GM10266 (cell line): ENCODE measurements around the gene BLID.

ENCODE experiments used
- DNase-seq: peaks from one replicate; pipeline ENCODE4 v3.0.0; 2012; ENCODE audit errors: extremely low spot score
- TF ChIP-seq, protein P1 (sequence below): IDR thresholded peaks from 2 replicates; pipeline ENCODE4 v1.5.1; 2012; ENCODE audit warnings: mild to moderate bottlenecking, low read depth; ENCODE audit not compliant: control insufficient read depth, insufficient read depth; ENCODE audit errors: missing control alignments

The BLID gene, protein sequence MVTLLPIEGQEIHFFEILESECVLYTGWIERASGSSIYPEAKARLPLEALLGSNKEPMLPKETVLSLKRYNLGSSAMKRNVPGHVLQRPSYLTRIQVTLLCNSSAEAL

DNA sequence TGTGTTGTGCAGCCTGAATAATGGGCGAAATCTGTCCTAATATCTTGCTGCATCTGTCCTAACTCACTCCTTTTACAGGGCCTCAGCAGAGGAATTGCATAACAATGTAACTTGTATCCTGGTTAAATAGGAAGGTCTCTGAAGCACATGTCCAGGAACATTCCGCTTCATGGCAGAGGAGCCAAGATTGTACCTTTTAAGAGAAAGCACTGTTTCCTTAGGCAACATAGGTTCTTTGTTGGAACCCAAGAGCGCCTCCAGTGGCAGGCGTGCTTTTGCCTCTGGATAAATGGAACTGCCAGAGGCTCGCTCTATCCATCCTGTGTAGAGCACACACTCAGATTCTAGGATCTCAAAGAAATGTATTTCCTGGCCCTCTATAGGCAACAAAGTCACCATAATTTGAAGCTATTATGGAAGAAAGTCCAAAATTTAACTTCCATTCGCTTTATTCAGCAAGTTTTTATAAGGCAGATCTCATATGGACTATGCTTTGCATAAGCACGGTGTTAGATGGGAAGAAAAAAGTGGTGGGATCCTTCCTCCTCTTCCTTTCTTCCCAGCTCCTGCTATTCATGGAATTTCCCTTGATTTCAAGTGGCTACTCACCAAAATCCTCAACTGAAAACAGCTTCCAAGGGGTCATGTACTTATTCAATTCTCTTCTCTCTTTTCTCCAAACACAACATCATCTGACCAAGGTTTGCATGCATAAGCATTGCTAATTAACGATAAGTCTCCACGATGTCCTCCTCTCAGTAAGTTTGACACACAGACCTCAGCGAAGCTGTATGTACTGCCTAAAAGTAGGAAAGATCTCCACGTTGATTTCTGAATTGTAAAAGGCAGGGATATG is at the start of gene BLID:
Gene BLID, minus strand, starts transcription at position 692 of the 856 bp plus-strand sequence. Its CDS starts 293 bp downstream, at position 399.
- DNase-seq, result no peak
- TF ChIP-seq, protein P1, sequence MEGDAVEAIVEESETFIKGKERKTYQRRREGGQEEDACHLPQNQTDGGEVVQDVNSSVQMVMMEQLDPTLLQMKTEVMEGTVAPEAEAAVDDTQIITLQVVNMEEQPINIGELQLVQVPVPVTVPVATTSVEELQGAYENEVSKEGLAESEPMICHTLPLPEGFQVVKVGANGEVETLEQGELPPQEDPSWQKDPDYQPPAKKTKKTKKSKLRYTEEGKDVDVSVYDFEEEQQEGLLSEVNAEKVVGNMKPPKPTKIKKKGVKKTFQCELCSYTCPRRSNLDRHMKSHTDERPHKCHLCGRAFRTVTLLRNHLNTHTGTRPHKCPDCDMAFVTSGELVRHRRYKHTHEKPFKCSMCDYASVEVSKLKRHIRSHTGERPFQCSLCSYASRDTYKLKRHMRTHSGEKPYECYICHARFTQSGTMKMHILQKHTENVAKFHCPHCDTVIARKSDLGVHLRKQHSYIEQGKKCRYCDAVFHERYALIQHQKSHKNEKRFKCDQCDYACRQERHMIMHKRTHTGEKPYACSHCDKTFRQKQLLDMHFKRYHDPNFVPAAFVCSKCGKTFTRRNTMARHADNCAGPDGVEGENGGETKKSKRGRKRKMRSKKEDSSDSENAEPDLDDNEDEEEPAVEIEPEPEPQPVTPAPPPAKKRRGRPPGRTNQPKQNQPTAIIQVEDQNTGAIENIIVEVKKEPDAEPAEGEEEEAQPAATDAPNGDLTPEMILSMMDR, result peak; percentile 41

DNA sequence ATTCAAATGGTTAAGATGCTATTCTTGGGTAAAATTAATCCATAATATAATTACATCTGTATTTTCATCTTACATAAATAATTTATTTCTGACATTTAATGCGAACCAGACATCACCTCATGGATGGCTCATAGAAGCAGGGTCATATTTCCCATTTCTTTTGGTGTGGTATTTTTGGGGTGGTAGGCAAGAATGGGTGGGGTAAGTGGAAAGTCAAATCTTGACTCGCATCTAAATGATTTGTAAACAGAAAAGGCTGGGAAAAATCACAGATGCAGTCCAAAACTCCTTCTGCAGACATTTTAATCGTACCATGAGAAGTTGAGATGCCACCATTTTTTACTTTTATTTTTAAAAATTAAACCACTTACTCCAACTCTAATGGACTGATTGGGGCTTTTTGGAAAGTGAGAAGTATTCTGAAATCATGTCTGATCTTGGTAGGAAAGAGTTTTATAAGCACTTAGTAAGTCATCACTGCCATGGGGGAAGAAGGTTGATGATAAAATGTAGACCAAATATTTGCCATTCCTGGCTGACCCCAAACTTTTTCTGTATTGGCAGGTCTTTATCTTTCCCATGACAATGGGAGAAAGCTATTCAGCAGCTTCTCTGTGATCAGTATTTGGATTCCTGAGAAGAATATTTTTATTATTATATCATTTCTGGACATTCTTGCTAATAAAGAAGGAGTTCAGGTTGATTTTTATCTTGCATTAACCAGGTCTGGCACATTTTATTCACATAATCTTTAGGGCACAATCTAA is 47.2 kb upstream of the BLID start:
- DNase-seq, result no peak
- TF ChIP-seq, protein P1, result no peak

DNA sequence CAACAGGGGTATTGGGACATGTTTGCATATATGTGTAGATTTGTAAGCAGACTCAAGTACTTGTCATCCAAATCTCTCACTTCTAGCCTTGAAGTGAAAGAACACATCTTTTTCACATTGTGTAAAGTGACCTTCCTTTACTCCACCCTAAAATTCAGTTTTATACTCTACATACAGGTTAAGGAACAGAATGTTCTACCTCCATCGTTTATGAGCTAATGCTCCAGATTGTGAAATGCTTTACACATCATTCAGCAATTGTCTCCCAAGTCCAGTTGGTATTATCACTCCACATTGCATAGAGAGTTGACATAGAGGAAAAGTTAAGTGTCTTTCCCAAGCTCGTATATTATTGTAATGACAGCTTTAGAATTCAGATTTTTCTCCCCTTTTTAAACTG is 46.1 kb upstream of the BLID start:
- no peak for DNase-seq
- TF ChIP-seq, protein P1, result no peak

DNA sequence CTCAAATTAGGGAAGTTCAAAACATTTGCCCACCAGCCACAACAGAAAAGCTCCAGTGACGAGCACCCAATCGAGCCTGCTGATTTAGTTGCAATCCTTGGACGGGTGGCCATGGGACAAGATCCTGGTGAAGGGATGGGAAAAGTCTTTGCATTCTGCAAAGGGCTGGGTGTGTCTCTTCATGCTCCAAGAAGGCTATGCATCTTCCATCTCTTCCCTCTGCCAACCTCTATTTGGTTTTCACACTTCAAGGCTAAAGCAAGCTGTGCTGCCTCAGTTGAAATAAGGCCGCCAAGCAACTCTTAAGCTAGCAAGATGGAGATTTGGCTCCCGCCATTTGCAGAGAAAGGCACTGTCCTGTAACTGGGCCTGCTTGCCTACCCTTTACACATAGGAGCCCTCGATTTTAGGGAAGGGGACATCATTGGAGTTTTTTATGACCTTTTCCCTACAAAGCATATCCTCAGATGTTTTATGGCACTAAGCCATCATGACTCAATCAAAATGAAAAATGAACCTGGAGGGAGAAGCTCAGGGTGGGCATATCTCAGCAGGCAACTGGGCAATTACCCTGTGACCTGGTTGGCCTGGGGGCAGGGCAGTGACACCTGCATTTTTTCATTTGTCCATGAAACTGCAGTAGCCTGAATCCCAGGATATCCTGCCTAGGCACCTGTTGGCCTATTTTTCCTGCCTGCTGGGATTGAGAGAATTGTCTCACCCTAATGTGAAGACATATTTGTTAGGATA is 45.0 kb upstream of the BLID start:
- DNase-seq, result no peak
- TF ChIP-seq, protein P1, result no peak

DNA sequence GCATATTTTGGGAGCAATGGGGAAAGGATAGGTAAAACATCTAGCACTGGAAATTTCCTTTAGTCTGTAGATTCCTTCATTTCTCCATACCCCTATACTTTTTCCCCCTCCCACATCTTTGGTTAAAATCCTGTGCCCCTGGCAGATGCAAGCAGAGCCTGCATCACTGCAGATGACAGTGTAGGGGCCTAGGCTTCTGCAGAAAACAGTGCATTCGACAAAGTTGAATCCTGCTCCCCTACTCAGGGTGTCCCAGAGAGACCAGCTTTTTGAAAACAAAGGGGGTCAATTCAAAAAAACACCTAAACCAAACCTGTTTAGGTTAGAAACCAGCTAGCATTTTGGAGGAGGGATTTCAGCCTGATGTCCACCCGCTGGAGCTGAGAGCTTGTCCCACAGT is 43.8 kb upstream of the BLID start:
- DNase-seq, result no peak
- TF ChIP-seq, protein P1, result no peak

DNA sequence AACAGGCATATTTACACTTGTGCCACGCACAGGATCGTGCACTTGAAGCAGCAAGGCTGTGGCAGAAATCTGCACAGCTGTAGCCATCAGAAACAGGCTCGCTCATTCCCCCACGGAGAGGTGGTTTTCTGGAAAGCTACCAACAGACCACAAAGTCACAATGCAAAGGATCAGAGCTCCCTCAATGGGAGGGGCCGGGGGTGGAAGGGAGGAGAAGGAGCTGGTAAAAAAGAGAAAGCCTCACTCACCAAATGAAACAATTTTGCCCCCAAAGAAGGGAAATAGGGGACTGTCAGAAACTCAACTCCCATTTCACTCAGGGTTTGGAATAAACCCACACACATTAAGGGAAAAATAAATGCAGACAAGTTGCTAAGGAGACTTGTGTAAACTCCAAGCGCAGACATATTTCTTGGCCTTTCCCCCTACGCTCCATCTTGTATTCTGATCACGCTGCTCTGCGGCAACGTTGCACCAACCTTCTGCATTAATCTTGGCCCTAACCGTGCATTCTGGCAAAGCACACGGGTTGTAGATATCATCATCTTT is 43.2 kb upstream of the BLID start:
- DNase-seq, result no peak
- TF ChIP-seq, protein P1, result no peak
